Activated CD8-positive, alpha-beta T cell treated with anti-CD3 and anti-CD28 coated beads for 36 hours (primary cell): ENCODE measurements around the gene ERMAP. TPM values are rescaled to one million over a fixed set of nuclear protein-coding genes. Genes with fewer than 3 reads are reported as not detected.

Experiments used
- ATAC-seq: fragments of 200-7000 bp; cut with Tn5 transposase; one replicate; pipeline ENCODE4 v1.10.0; 2021; ENCODE audit warnings: mild to moderate bottlenecking, moderate library complexity
- CTCF ChIA-PET: fragments of 350-600 bp; sonication (Branson Sonifier 250); formaldehyde crosslinking; loops from one replicate; lab custom pipeline; 2021; ENCODE audit warnings: antibody characterized with exemption; lab: Charles Lee
- POLR2A ChIA-PET: fragments of 350-600 bp; sonication (Branson Sonifier 250); formaldehyde crosslinking; loops from one replicate; lab custom pipeline; 2021; ENCODE audit warnings: antibody characterized with exemption; lab: Charles Lee
- DNase-seq: peaks from one replicate; pipeline ENCODE4 v3.0.0-alpha.2; 2020
- H3K27ac Mint-ChIP-seq: one replicate; pipeline ENCODE4 v1.8.0; 2021; ENCODE audit warnings: mild to moderate bottlenecking, mixed read lengths
- H3K27me3 Mint-ChIP-seq: one replicate; pipeline ENCODE4 v1.8.0; 2021; ENCODE audit warnings: mixed read lengths
- H3K36me3 Mint-ChIP-seq: one replicate; pipeline ENCODE4 v1.8.0; 2021; ENCODE audit warnings: low read depth, mixed read lengths
- H3K4me1 Mint-ChIP-seq: one replicate; pipeline ENCODE4 v1.8.0; 2021; ENCODE audit warnings: low read depth, mixed read lengths
- H3K4me3 Mint-ChIP-seq: one replicate; pipeline ENCODE4 v1.8.0; 2021; ENCODE audit warnings: mild to moderate bottlenecking, moderate library complexity, mixed read lengths
- H3K9me3 Mint-ChIP-seq: one replicate; pipeline ENCODE4 v1.8.0; 2021; ENCODE audit warnings: mixed read lengths
- CTCF ChIP-seq: fragments of 200-600 bp; IDR thresholded peaks from one replicate; pipeline ENCODE4 v1.8.0; 2022; ENCODE audit warnings: antibody characterized with exemption, mild to moderate bottlenecking
- intact Hi-C: fragments of 100-400 bp; cut with micrococcal nuclease; formaldehyde crosslinking; loops from one replicate; pipeline ENCODE4 v1.10.0; 2022
- total RNA-seq, 2 experiments: library from RNA; stranded (reverse); gene quantifications; one replicate each; pipeline ENCODE4 v1.2.3, GENCODE V29; 2021

ERMAP gene
- total RNA-seq, 2 experiments from 2014 or later: 3.9 to 4.4 TPM

- no peaks in the 10 kb centered on the region for H3K9me3 Mint-ChIP-seq
- no peaks in the 10 kb centered on the region for H3K4me1 Mint-ChIP-seq
- ChIA-PET CTCF (no interaction called here), POLR2A (no interaction called here)
- H3K27ac Mint-ChIP-seq: no peak overlapping the region
- no peak for ATAC-seq
- no peaks in the 10 kb centered on the region for H3K27me3 Mint-ChIP-seq
- intact Hi-C loops: no loop called here
- H3K36me3 Mint-ChIP-seq: no peaks in the 10 kb centered on the region
- DNase-seq: no peak
- H3K4me3 Mint-ChIP-seq: no peak overlapping the region
- no peak for TF ChIP-seq CTCF
Observed at GRCh38 chr1:42886800-42887199, 69.9 kb downstream of the ERMAP start.

DNA sequence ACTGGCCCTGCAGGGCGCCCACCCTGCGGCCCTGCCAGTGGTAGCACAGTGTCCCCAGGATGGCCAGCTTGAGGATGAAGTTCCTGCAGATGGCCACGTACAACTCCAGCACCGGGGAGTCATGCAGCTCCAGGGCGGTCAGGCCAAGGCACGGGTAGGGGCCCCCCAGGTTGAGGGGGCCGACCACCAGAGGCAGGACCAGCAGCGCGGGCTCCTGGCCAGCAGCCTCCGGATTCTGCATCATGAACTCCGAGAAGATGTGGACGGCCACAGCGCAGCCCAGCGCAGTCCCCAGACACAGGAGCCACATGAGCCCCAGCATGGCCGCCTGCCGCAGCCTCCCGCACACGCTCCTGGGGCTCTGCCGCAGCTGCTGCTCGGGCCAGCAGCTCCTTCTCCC, 70.4 kb downstream of the ERMAP start:
- H3K36me3 Mint-ChIP-seq: no peaks in the 10 kb centered on the region
- no peaks in the 10 kb centered on the region for H3K4me1 Mint-ChIP-seq
- ChIA-PET POLR2A (no interaction called here), CTCF (no interaction called here)
- intact Hi-C loops: no loop called here
- no peak overlapping the region for H3K4me3 Mint-ChIP-seq
- H3K27ac Mint-ChIP-seq: no peak overlapping the region
- ATAC-seq (no peak), DNase-seq (no peak)
- no peak for TF ChIP-seq CTCF
- H3K9me3 Mint-ChIP-seq: no peaks in the 10 kb centered on the region
- no peaks in the 10 kb centered on the region for H3K27me3 Mint-ChIP-seq

DNA sequence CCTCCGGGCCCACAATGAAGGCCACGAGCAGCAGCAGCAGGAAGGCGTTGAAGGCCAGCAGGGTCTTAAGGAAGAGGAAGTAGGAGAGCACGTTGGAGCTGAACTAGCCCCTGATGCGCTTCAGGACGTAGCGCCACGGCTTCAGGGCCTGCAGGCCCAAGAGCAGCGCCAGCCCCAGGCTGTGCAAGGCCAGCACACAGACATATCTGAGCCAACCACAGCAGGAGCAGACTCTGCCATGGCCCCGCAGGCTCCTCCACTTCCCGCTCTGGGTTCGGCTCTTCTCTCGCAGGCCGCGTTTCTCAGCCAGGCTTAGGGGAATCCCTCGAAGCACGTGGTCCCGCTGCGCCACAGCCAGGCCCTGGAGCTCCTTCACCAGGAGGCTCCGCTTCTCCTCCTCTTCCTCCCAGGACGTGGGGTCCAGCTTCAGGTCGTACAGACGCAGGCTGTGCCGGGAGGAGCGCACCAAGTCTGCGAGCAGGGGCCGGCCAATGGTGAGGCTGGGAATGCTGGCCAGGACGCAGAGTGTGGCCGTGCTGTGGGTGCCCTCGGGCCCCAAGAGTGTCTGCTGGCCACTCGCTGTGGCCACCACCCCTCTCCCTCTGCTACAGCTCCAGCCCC, 71.2 kb downstream of the ERMAP start:
- H3K9me3 Mint-ChIP-seq: no peaks in the 10 kb centered on the region
- ATAC-seq (no peak), DNase-seq (no peak)
- ChIA-PET CTCF (no interaction called here), POLR2A (no interaction called here)
- no peaks in the 10 kb centered on the region for H3K27me3 Mint-ChIP-seq
- TF ChIP-seq CTCF: no peak
- no peak overlapping the region for H3K4me3 Mint-ChIP-seq
- no peak overlapping the region for H3K27ac Mint-ChIP-seq
- H3K36me3 Mint-ChIP-seq: no peaks in the 10 kb centered on the region
- intact Hi-C loops: no loop called here
- no peaks in the 10 kb centered on the region for H3K4me1 Mint-ChIP-seq

DNA sequence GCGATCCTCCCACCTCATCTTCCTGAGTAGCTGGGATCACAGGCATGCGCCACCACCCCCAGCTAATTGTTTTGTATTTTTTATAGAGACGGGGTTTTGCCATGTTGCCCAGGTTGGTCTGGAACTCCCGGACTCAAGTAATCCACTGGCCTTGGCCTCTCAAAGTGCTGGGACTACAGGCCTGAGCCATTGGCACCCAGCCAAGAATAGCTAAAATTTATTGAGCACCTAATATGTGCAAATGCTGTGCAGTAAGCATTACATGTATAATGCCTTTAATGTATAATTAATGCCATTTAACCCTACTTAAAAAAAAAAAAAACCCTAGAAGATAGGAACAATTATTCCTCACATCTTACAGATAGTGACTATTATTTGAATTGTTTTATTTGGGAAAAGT, 72.3 kb downstream of the ERMAP start:
- no peaks in the 10 kb centered on the region for H3K4me1 Mint-ChIP-seq
- CTCF ChIA-PET: interaction anchor here (1.9 kb wide), 1 partner anchor 184 kb away, joined by 10 read pairs; no protein-coding TSS in a partner anchor
- no peak for ATAC-seq

More for the DNA sequence above, 72.3 kb downstream of the ERMAP start:
- POLR2A ChIA-PET: interaction anchor here (0.7 kb wide), 1 partner anchor 11 kb away, joined by 3 read pairs; no protein-coding TSS in a partner anchor
- no peak for TF ChIP-seq CTCF
- intact Hi-C loops: no loop called here
- no peak for DNase-seq
- Mint-ChIP-seq H3K27ac (no peak overlapping the region), H3K27me3 (no peaks in the 10 kb centered on the region), H3K9me3 (no peaks in the 10 kb centered on the region), H3K36me3 (no peaks in the 10 kb centered on the region), H3K4me3 (no peak overlapping the region)
